GM21737 (cell line): ENCODE results near the gene YJEFN3.

Experiments
- ATAC-seq: cut with Tn5 transposase; IDR thresholded peaks from one replicate; pipeline ENCODE4 v1.9.1; 2021; ENCODE audit warnings: mild to moderate bottlenecking, moderate library complexity; ENCODE audit not compliant: unreplicated experiment

The YJEFN3 gene

DNA sequence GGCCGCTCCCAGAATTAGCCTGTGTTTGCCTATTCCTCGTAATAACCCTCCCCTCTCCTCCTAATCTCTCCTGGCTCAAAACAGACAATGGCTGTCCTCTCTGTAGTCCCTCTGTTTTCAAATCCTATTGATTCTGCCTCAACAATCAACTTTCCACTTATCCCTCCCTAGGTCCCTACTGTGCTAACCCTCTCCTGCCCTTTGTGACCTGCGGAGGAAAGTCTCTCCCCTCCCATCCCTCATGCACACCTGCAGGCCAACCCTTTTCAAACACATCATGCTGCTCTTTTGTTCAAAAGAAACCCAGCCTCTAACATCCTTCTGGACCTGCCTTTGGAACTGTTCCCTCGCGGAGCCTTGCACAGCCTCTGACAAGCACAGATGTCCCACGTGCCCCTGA, 46.7 kb downstream of the YJEFN3 start:
- no peak for ATAC-seq

DNA sequence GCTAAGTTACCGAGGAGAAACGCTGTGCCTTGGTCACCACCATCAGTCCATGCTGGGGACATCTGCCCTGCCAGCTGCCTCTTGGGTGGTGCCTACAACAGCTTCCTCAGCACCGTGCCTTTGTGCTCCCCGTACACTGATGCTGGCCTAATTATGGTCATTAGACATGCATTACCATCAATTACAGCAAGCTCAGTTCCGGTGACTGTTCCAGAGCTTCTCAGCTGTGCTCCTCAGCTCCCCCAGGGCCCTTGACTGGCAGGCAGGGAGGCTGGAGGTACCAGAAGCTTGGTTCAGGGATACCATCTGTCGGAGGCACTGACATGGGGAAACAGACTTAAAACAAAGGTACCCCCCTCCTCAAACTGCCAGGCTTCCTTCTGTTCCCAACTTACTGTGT, 49.5 kb downstream of the YJEFN3 start:
- ATAC-seq, result no peak

GRCh38 chr19:19579533-19580361, 51.0 kb downstream of the YJEFN3 start:
- no peak for ATAC-seq

DNA sequence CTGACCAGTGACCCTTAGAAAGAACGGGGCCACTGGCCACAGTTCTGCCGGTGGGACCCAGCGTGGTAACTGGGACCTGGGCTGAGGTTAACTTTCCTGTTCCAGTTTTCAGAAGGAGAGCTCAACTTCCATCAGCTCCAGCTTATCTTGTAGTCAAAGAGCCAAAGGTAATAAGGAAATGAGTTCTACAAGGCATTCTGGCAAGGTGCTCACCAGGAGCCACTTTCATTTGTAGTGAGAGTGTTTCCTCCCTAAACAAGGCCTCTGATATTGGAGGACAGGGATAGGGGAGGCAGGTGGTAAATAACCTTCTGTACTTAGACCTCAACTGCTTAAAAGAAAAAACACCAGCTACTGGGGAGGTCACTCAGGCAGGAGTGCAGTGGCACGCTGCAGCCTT, 51.7 kb downstream of the YJEFN3 start:
- no peak for ATAC-seq

GRCh38 chr19:19581391-19581790, 52.7 kb downstream of the YJEFN3 start:
- no peak for ATAC-seq

- no peak for ATAC-seq
Measured at GRCh38 chr19:19582471-19582870, 53.8 kb downstream of the YJEFN3 start.

GRCh38 chr19:19584356-19584755, 55.6 kb downstream of the YJEFN3 start:
- no peak for ATAC-seq
